Stimulated activated CD8-positive, alpha-beta memory T cell treated with anti-CD3 and anti-CD28 coated beads, Interleukin-15, amount 100 ng/mL, for 48 hours (primary cell): ENCODE data around the gene AACS.

Experiments
- DNase-seq, 2 donors: peaks; one replicate each; pipeline ENCODE4 v3.0.0-alpha.2; 2020; ENCODE audit warnings: low read depth in 2 of 2

AACS gene

GRCh38 chr12:125152463-125152862, 87.2 kb downstream of the AACS start:
- DNase-seq, result no peak

- no peak for DNase-seq
Measured at GRCh38 chr12:125155366-125155765, 90.1 kb downstream of the AACS start.

GRCh38 chr12:125157177-125157576, 91.9 kb downstream of the AACS start:
- DNase-seq, result no peak

- DNase-seq, result no peak
Measured at GRCh38 chr12:125159702-125160101, 94.5 kb downstream of the AACS start.

GRCh38 chr12:125160281-125160955, 95.2 kb downstream of the AACS start:
- DNase-seq, result no peak

- no peak for DNase-seq
Measured at GRCh38 chr12:125161712-125162022, 96.4 kb downstream of the AACS start.

- DNase-seq, result no peak
Measured at GRCh38 chr12:125162489-125163028, 97.3 kb downstream of the AACS start.

GRCh38 chr12:125163148-125163547, 97.9 kb downstream of the AACS start:
- DNase-seq, result no peak

- no peak for DNase-seq
Measured at GRCh38 chr12:125164541-125164940, 99.3 kb downstream of the AACS start.

GRCh38 chr12:125166041-125166440, 100.8 kb downstream of the AACS start:
- no peak for DNase-seq

GRCh38 chr12:125167658-125168057, 102.4 kb downstream of the AACS start:
- no peak for DNase-seq

GRCh38 chr12:125169451-125169850, 104.2 kb downstream of the AACS start:
- no peak for DNase-seq

GRCh38 chr12:125169870-125170269, 104.6 kb downstream of the AACS start:
- DNase-seq, result no peak

GRCh38 chr12:125171267-125171666, 106.0 kb downstream of the AACS start:
- DNase-seq, result no peak

- DNase-seq, result no peak
Measured at GRCh38 chr12:125172231-125172850, 107.1 kb downstream of the AACS start.

GRCh38 chr12:125175576-125175975, 110.3 kb downstream of the AACS start:
- no peak for DNase-seq

- no peak for DNase-seq
Measured at GRCh38 chr12:125178222-125178621, 113.0 kb downstream of the AACS start.

- DNase-seq, result no peak
Measured at GRCh38 chr12:125180144-125180543, 114.9 kb downstream of the AACS start.

GRCh38 chr12:125181107-125181506, 115.9 kb downstream of the AACS start:
- DNase-seq, result no peak

GRCh38 chr12:125183187-125184067, 118.2 kb downstream of the AACS start:
- peak; percentile 60 to 62 for DNase-seq

GRCh38 chr12:125184213-125184967, 119.2 kb downstream of the AACS start:
- no peak for DNase-seq

GRCh38 chr12:125185311-125185739, 120.1 kb downstream of the AACS start:
- no peak for DNase-seq
